A549 (cell line): ENCODE data around the gene TBC1D4.

ENCODE experiments used
- BHLHE40 ChIP-seq: IDR thresholded peaks from 2 replicates; pipeline ENCODE4 v1.6.1; 2012; ENCODE audit warnings: low read depth, low read length, inconsistent platforms
- CEBPB ChIP-seq, 2 experiments: fragments of >200 bp in 1 of 2; sonication (Bioruptor Twin) in 1 of 2; formaldehyde crosslinking in 1 of 2; IDR thresholded peaks; 2 replicates each; pipeline ENCODE4 v1.6.1; 2012 to 2016
- CHD2 ChIP-seq: fragments of 150-350 bp; IDR thresholded peaks from 2 replicates; pipeline ENCODE4 v1.6.1; 2014; ENCODE audit warnings: low read length; ENCODE audit not compliant: partially characterized antibody
- CHD4 ChIP-seq: fragments of 200-600 bp; sonication (generic); IDR thresholded peaks from 2 replicates; pipeline ENCODE4 v1.6.1; 2016; ENCODE audit warnings: antibody characterized with exemption, mild to moderate bottlenecking, borderline replicate concordance
- JUN ChIP-seq, 2 experiments: fragments of >200 bp; sonication (Bioruptor Twin); formaldehyde crosslinking; IDR thresholded peaks; 2 replicates in 1 of 2; 3 replicates in 1 of 2; pipeline ENCODE4 v1.6.1; 2016 to 2017
- NR3C1 ChIP-seq: fragments of >200 bp; sonication (Bioruptor Twin); formaldehyde crosslinking; IDR thresholded peaks from 3 replicates; pipeline ENCODE4 v1.6.1; 2017
- POLR2A ChIP-seq: IDR thresholded peaks from 2 replicates; pipeline ENCODE4 v1.6.1; 2012; ENCODE audit warnings: mild to moderate bottlenecking, low read length
- RFX5 ChIP-seq: fragments of 450-650 bp; IDR thresholded peaks from 2 replicates; pipeline ENCODE4 v1.7.1; 2014; ENCODE audit warnings: antibody characterized with exemption, mild to moderate bottlenecking, moderate library complexity
- SMC3 ChIP-seq: fragments of >200 bp; sonication (Bioruptor Twin); formaldehyde crosslinking; IDR thresholded peaks from 3 replicates; pipeline ENCODE4 v1.6.1; 2018; ENCODE audit warnings: inconsistent platforms
- ZFP36 ChIP-seq: fragments of 450-650 bp; IDR thresholded peaks from 2 replicates; pipeline ENCODE4 v1.6.1; 2014; ENCODE audit warnings: borderline replicate concordance; ENCODE audit not compliant: partially characterized antibody
- TF ChIP-seq, protein P1 (sequence below): fragments of >200 bp; sonication (Bioruptor Twin); formaldehyde crosslinking; IDR thresholded peaks from 3 replicates; pipeline ENCODE4 v1.5.1; 2016
- TF ChIP-seq, protein P2 (sequence below): fragments of 450-650 bp; IDR thresholded peaks from 2 replicates; pipeline ENCODE4 v1.6.1; 2014; ENCODE audit warnings: antibody characterized with exemption

DNA sequence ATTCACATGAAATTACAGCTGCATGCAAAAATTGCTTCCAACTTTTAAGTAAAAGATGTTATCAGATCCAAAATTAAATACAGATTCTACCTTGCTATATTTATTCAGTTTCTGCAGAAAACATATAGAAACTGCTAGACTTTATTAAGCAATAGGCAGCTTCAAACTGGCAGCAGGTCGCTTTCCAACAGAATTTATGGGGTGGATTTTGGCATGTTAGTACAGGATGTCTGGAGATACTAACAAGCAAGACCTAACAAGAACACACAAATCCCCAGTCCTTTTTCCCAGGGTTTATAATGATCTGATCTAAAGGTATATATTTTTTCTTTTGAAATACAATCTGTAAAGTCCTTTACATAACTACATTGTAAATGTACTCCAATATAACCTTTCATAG, 27.5 kb downstream of the TBC1D4 start:
- no peak for TF ChIP-seq RFX5
- TF ChIP-seq, protein P1, sequence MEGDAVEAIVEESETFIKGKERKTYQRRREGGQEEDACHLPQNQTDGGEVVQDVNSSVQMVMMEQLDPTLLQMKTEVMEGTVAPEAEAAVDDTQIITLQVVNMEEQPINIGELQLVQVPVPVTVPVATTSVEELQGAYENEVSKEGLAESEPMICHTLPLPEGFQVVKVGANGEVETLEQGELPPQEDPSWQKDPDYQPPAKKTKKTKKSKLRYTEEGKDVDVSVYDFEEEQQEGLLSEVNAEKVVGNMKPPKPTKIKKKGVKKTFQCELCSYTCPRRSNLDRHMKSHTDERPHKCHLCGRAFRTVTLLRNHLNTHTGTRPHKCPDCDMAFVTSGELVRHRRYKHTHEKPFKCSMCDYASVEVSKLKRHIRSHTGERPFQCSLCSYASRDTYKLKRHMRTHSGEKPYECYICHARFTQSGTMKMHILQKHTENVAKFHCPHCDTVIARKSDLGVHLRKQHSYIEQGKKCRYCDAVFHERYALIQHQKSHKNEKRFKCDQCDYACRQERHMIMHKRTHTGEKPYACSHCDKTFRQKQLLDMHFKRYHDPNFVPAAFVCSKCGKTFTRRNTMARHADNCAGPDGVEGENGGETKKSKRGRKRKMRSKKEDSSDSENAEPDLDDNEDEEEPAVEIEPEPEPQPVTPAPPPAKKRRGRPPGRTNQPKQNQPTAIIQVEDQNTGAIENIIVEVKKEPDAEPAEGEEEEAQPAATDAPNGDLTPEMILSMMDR: no peak
- TF ChIP-seq POLR2A: no peak
- TF ChIP-seq ZFP36: no peak
- no peak for TF ChIP-seq CHD2
- TF ChIP-seq CEBPB (IDR thresholded peaks at IDR 0.05): no peak
- no peak for TF ChIP-seq BHLHE40
- TF ChIP-seq NR3C1: no peak
- no peak for TF ChIP-seq SMC3
- TF ChIP-seq CHD4: no peak
- TF ChIP-seq, protein P2, sequence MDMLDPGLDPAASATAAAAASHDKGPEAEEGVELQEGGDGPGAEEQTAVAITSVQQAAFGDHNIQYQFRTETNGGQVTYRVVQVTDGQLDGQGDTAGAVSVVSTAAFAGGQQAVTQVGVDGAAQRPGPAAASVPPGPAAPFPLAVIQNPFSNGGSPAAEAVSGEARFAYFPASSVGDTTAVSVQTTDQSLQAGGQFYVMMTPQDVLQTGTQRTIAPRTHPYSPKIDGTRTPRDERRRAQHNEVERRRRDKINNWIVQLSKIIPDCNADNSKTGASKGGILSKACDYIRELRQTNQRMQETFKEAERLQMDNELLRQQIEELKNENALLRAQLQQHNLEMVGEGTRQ: no peak
- TF ChIP-seq JUN (IDR thresholded peaks at IDR 0.05): no peak
